Endothelial cell of hepatic sinusoid (primary cell): ENCODE data around the gene DNAJC27.

Experiments
- in situ Hi-C: cut with HindIII; loops from 2 replicates; pipeline ENCODE4 v1.10.0; 2017; ENCODE audit warnings: low sequenced_read_pairs

The DNAJC27 gene

DNA sequence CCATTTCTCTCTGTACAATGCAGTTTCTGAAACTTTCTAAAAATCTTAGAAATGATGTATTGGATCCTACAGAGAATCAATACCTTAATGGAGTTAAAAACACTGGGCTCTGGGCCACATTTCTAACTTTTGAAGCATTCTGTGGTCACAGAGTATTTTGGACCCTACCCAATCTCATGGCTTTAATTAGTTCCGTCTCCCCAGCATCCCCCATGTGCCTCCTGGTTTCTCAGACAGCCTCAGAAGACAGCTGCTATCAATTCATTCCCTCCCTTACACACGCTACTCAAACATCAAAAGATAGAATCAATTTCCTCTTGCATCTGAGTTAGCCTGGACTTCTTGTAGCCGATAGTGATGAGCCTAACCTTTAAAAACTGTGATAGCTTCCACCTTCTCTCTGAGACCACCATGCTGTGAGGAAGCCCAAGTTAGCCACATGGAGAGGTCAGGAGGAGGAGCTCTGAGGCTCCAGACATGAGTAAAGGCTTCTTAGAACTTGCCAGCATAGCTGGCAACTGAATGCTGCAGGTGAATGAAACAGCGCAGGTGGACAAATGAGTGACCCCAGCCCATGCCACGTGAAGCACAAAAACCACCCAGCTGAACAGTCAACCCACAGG lies 62.1 kb downstream of the DNAJC27 start:
- in situ Hi-C loops: no loop called here

- in situ Hi-C loops: no loop called here
Observed at GRCh38 chr2:24908461-24908901, 63.3 kb downstream of the DNAJC27 start.

- in situ Hi-C loops: no loop called here
Observed at GRCh38 chr2:24907116-24907515, 64.6 kb downstream of the DNAJC27 start.

DNA sequence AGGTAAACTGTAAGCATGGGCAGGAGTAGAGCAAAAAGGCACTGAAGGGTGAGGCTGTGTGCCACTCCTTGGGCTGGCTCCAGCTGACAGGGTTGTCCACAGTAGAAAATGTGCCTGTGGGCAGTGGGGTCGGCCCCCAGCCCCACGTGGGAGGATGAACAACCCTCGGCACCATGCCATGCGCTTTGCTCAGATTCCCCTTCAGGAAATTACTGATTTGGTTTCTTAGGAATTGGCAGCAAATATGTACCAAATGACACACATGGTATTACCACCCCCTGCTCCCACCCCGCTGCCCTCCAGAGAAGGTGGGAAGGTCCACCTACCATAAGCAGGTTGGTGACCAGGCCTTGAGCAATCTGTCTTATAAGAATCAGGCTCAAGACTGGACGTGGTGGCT lies 65.3 kb downstream of the DNAJC27 start:
- in situ Hi-C loops: no loop called here

DNA sequence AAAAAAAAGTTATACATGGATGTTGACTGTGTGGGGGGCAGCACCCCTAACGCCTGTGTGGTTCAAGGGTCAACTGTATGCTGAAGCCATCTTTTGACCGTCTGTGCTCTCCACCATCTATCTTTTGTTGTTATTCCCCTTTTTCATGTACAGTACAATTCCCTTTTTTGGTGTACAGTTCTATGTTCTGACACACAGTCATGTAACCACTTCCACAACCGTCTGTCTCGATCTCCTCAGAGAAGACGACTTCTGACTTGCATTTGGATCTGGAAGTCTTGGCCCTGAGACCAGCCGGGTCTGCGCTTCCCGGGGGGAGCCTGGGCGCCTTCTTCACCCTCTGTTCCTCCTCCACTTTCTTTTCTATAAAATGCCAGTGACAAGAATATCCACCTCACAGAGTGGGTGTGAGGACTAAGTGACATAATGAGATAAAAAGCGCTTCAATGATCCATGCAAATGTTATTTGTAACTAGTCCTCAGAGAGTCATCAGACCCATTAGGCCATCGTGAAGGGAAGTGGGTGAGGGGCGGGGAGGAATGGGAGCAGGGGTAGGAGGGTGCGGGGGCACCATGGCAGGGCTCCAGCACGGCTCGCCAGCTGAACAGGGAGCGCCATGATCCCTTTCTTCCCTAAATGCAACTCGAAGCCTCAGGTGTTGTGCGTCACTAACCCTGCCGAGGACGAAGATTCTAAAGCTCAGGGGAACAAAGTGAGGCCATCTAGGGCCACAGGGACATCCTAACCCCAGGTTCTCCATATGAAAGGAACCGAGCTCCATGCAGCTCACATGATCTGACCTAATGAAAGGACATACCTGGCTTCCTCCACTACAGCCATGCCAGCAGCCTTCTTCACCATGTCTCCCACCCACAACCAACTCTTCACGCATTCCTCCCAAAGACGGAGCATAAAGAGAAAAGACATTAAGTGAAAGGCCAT lies 68.3 kb downstream of the DNAJC27 start:
- in situ Hi-C loops: no loop called here

DNA sequence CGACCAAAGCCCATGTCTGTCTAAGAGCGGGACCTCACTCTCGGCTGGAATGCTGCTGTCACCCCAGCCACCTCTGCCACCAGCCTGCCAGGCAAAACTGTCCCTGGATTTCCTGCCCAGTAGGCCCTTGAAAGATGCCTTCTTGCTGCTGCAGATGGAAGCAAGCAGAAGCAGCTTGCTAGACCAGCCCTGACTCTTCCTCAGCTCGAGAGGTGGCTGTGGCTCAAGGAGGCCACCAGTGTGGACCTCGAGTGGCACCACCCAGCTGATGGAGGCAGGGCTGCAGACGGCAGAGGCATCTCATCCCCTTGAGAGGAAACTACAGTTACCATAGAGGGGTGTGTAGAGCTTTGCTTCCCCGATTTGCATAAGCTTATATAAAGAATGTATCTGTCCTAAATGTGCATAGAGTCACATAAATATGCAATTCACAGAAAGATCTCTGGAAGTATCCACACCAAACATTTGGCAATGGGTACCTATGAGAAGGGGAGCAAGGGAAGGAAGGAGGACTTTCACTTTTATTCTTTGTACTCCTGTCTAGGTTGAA lies 72.3 kb downstream of the DNAJC27 start:
- in situ Hi-C loops: loop anchor here (10.0 kb wide), 1 partner anchor 85 kb away; no protein-coding TSS in a partner anchor

DNA sequence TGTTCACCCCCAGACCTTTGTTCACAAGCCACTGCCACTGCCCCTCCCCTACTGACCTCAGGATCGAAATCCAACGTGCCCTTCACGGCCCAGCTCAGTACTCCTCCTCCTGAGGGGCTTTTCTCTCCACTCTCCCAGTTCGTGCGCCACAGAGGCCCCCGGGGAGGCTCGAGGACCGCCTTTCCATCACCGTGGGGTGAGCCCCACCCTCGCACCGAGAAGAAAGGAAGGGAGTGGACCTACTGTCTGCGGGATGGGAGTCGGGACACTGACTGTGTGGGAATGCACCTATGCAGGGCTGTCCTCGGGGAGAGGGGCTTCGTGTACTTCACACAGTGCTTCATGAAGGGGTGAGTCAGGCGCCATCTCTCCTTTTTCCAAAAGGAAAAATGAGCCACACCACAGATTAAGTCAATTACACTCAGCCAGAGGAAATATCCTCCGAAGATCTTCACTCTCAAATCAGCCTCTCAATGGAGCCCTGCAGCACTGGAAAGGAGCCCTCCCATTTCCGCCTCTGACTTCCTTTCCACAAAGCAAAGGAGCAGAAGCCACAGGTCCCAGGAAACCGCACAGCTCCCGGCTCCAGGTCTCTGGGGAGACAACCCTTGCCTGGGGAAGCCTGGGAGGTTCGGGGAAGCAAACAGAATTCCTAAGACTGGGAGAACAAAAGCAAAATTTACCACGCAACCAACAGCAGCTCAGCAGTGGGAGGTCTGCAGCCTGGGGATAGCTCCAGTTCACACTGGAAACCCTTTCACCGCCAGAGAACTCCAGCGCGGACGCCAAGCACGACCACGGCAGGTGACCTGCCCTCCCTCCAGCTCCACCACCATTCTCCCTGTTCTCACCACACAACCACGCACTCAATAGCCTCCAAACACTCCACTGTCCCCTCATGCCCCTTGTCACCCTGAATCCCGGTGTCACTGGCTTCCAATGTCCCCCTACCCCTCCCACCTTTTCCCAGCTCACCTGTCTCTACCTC lies 73.3 kb downstream of the DNAJC27 start:
- in situ Hi-C loops: loop anchor here (10.0 kb wide), 1 partner anchor 84 kb away; no protein-coding TSS in a partner anchor

- in situ Hi-C loops: loop anchor here (10.0 kb wide), 1 partner anchor 80 kb away; no protein-coding TSS in a partner anchor
Observed at GRCh38 chr2:24894750-24895149, 77.0 kb downstream of the DNAJC27 start.

- in situ Hi-C loops: loop anchor here (10.0 kb wide), 1 partner anchor 79 kb away; no protein-coding TSS in a partner anchor
Observed at GRCh38 chr2:24893934-24894333, 77.8 kb downstream of the DNAJC27 start.
